GM18867 (cell line): ENCODE results near the gene EIF2AK2.
A peak's percentile ranks its signal among the peaks of the same experiment; 100 is the strongest.
"Not testable (repeated sequence)": the region's sequence is repeated elsewhere in the genome, so short reads cannot be mapped to it uniquely, and the experiment has no call there.

ENCODE experiments used
- ATAC-seq: cut with Tn5 transposase; IDR thresholded peaks from one replicate; pipeline ENCODE4 v1.9.1; 2021; ENCODE audit warnings: mild to moderate bottlenecking, moderate library complexity; ENCODE audit not compliant: unreplicated experiment

The EIF2AK2 gene

DNA sequence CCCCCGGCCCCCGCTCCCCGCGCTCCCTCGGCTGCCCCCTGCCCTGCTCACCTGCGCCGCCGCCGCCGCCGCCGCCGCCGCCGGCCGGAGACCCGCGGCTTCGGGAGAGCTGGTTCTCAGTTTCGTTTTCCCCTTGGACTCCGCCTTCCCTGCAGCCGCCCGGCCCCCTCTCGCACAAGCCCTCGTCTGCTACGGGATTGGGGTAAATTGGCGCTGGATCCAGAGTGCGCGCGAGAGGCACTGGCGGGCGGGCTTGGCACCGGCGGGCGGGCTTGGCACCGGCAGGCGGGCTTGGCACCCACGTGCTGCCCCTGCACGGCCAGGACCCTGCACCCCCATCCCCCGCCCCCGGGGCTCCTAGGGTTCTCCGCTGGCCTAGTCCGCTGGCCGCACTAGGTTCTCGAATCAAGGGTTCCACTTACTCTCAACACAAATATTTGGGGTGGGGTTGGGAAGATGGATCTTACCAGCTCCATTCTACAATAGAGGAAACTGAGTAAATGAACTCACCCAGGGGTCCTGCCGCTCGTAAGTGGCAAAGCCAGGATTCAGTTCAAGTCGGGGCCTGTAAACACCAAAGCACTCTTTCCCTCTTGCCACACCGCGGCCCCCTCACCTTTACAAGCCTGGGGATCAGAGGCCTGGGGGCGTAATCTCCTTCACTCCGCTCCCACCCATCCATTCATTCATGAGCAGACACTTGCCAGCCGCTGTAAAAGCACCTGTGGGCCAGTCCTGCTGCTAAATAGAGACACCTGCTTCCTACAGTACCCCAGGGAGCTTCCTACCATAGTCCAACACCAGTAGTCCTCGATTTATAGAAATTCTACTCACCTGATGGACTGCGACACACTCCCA, at the start of gene EIF2AK2:
TSS of gene EIF2AK2 (minus strand) at position 124 of the 858 bp plus-strand sequence. CDS start 9,174 bp downstream, outside the sequence.
- ATAC-seq = peak; percentile 90

DNA sequence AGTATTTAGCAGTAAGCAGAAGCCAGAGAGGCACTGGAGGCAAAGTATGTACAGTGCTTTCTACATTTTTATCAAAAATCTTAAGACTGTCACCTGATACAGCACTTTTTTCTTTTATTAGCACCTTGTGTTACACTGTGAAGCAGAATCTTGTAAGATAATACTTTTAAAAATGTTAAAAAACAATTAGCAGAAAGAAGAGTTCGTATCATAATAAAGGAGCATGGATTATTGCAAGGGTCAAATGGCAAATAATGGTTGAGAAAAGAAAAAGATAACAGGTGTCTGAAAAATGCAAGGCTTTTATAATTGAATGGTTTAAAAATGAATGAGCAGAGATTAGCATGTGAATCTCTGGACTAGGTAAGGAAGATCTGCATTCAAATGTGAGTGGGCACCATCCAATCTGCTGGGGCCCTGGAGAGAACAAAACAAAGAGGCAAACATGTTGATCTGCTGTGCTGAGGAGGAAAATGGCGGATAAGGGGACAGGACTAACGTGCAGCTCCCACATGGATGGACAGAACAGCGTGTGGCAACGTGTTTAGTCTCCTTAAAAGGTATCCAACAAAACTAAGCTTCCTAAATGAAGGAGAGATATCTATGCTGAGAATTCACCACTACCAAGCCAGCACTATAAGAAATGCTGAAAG, 49.0 kb upstream of the EIF2AK2 start:
- ATAC-seq = no peak

DNA sequence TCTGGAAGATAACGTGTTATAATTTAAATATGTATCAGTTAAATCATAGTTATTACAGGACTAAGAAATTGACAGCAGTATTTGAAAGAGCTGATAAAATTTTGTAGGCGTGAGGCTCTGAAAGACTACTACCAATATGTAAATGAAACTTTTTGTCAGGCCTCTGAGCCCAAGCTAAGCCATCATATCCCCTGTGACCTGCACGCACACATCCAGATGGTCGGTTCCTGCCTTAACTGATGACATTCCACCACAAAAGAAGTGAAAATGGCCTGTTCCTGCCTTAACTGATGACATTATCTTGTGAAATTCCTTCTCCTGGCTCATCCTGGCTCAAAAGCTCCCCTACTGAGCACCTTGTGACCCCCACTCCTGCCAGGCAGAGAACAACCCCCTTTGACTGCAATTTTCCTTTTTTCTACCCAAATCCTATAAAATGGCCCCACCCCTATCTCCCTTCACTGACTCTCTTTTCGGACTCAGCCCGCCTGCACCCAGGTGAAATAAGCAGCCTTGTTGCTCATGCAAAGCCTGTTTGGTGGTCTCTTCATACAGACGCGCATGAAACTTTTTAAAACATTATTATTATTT, 48.4 kb upstream of the EIF2AK2 start:
- ATAC-seq = not testable (repeated sequence)

DNA sequence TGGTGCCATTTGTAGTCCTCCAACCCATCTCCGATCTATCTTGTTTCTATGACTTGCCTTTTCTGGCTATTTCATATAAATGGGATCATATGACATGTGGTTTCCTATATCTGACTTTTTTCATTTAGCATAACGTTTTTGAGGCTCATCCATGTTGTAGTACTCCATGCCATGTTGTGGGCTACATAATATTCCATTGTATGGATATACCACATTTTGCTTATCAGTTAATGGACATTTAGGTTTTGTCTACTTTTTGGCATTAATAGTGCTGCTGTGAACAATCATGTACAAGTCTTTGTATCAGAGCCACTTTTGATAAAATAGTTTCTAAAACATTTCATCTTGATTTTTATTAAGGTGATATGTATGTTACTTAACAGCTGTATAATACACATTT, 46.9 kb upstream of the EIF2AK2 start:
- ATAC-seq = no peak

DNA sequence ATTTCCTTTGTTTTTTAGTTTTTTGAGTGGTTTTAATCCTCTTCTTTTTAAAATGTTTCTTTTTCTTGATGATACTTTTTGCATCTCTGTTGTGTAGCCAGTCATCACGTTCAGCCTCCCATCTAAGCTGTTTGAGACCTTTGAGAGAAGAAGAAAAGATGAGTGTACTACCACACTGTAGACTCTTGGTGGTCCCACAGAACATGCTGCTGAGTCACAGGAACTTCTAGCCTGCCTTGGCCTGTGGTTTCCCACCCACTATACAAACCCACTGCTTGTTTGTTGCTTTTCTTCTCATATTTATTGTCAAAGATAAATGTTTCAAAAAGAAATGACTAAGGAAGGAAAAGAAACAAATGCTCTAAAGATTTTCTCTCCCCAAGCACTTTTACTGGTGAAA, 45.0 kb upstream of the EIF2AK2 start:
- no peak for ATAC-seq

DNA sequence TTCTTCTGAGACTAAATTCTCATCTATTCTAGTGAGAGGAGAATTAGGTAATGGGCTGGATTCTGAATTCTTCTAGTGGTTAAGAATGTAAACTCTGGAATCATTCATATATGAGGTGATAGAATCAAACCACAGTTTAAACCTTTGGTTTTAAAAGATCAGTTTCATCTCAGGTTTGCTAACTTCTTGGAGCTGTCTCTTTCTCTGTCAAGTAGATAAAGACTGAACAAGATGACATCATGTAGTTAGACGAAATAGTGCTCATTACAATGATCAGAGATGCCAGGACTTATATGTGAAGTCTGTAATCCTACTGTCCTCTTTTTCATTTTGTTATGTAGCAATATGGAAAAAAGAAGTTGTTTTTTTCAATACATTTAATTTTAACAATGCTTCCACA, 44.4 kb upstream of the EIF2AK2 start:
- no peak for ATAC-seq

DNA sequence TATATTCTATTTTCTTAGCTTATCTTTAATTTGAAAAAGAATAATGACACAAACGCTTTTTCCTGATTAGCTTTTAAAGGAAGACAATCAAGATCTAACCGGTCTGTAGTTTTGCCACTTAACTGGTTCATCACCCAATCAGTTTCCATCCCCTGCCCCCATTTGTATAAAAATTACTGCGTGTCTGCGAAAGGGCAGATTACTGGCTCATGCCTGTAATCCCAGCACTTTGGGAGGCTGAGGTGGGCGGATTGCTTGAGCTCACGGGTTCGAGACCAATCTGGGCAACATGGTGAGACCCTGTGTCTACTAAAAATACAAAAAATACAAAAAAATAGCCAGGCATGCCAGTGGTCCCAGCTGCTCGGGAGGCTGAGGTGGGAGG, 41.9 kb upstream of the EIF2AK2 start:
- ATAC-seq = no peak

DNA sequence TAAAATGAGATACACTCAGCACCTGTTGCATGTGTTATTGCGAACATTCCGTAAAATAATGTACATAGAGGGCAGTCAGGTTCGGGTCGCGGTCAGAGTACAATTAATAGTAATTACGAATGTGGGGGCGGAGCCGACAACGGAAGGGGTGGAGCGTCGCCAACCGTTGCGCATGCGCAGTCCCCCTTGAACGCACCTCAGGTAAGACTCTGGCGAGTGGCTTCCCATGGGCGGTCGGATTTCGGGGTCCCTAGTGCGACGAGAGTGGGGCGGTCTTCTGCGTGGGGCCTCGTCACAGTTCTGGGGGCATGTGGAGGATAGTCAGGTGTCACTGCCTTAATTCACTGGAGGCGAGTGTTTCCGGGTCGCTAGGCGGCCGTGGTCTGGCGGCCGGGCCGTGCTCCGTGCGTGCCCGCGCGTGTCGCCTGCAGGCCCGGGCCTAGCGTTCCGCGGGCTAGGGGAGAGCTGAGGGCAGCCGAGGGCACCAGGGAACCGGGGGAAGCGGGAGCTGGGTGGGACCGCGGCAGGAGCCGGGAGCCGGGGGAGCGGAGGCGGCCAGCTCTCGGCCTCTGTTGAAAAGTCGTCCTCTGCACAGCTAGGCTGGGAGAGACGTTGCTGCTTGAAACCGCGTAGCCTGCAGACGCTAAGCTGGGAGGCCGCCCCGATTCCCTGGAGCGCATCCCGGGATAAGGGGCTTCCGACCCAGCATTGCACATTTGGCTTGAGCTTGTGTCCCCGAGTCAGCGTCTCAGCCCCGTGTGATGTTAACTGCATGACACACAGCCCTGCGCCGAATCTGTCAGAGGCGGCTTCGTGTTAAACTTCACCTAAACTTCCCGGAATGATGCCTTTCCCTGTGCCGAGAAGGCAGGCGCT, 39.8 kb upstream of the EIF2AK2 start, which contains the start of gene CEBPZOS:
TSS of gene CEBPZOS (plus strand) at position 177 of the 876 bp plus-strand sequence. CDS start 3,209 bp downstream, outside the sequence.
- peak; percentile 77 for ATAC-seq

DNA sequence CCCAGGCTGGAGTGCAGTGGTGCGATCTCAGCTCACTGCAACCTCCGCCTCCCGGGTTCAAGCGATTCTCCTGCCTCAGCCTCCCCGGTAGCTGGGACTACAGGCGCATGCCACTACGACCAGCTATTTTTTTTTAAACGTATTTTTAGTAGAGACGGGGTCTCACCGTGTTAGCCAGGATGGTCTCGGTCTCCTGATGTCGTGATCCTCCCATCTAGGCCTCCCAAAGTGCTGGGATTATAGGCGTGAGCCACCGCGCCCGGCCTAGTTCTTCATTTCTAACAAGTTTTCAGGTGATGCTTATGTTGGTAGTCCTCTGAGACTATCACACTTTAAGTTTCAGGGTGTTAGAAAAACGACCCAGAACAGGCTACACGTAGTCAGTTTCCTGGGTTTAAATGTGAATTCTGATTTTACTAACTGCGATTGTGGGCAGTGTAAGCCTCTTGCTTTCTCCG, 39.1 kb upstream of the EIF2AK2 start:
- ATAC-seq = not testable (repeated sequence)

DNA sequence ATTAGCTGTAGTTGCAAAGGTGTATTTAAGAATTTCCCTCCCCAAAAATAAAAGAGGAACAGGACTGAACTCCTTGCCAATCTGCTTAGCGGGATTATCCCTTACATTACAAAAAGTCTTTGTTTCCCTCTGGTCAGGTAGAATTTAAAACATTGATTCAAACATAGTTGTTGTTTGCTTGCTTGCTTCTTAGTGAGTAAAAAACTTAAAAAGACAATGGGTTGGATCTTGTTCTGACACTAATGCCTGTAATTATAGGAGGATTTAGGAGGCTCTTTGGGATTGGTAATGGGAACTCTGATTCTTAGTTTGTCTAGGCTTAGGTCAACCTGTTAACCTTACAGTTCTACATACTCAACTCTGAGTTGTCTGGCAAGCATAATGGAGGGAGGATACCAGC, 35.8 kb upstream of the EIF2AK2 start:
- ATAC-seq = no peak

DNA sequence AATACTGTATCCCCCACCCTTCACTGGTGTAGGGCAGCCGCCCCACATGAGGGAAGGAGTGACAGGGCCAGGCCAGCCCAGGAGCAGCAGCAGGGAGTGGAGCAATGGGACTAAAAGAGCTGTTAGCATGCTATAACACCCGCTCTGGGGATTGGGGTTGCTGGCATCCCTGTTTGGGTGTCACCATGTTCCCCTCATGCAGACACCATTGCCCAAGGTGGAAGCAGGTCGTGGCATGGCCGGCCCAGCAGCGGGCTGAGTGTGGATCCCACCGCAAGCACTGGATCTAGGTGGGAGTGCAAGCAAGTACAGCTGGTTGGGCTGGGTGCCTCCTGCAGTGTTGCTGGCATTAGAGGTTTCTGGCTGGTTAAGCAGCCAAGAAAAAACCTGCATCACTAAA, 35.0 kb upstream of the EIF2AK2 start:
- ATAC-seq = no peak

DNA sequence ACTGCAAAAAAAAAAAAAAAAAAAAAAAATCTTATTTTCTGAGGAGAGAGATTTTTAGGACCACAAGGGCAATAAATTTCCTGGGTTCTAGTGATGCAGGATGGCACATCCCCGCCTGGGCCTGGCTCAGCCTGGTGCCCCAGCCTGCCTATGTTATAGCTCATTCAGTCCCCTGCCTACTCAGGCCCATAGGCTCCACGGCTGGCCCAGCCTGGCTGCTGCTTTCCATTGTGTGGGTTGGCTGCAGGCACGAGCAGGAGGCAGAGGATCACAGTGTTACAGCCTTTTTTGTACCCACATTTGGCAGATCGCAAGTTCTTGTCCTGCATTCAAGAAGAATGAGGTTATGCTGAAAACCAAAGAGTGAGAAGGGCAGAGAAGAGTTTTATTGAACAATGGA, 34.5 kb upstream of the EIF2AK2 start:
- no peak for ATAC-seq

DNA sequence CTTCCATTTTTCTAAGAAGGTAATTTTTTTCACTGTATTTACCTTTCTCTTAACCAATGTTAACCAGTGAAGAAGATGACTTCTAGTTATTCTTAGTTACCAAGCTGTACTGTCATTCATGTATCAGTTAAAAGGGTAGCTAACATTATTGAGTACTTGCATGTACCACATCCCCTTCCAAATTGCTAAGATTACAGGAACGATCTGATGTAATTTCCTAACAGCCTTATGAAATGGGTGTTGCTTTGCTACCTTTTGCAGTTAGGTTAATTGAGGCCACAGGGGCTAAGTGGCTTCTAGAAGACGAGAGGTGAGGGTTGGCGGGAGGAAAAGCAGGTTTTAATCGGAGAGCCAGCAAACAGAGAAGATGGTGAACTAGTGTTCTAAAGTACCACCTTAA, 33.5 kb upstream of the EIF2AK2 start:
- no peak for ATAC-seq

DNA sequence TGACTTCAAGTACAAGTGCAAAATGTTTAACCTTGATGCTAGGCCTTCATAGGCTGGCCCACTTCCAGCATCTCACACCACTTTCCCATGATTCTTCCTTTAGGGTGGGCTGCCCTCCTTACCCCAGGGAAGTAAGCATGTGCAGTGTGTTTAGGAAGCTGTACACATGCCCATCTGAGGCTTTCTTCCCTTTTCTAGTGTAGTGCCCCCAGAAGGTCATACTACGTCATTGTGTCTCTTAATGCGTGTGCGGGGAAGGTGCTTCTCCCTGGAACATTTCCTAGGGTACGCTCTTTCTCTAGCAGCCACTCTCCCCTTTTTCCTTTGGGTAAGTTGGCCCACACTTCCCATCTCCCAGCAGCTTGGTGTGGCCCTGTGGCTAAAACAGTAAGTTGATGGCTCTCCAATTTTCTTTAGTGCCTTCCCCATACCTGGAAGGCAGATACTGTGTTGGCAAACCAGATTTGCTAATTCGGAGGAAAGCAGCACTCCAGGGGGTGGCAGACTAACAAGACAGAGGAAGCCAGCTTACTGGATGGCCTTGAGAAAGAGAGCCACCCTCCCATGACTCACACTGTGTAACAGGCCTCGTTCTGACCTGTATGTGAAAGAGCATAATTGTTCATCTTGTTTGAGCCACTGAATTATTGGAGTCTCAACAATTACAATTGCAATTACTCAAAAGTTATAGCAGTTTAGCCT, 32.8 kb upstream of the EIF2AK2 start:
- ATAC-seq = no peak

DNA sequence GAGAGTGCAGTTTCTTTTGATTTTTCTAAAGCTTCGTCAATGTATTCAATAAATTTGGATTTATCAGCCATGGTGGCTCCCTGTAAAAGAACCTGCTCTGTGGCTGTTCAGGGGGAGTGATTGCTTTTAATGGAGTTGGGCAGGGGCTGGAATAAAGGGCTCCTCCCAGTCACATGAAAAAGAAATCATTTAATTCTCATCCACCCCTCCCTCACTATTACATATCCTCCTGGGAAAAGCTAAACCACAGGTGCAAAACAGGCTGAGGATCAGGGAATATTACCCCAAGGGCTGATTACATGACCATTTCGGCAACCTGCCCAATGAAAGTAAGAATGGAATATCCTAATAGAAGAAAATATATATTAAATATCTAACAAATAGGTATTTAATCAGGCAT, 31.8 kb upstream of the EIF2AK2 start, which contains the start of gene SULT6B1:
TSS of gene SULT6B1 (minus strand) at position 101 of the 400 bp plus-strand sequence. CDS start at position 71, 30 bp downstream.
- no peak for ATAC-seq

DNA sequence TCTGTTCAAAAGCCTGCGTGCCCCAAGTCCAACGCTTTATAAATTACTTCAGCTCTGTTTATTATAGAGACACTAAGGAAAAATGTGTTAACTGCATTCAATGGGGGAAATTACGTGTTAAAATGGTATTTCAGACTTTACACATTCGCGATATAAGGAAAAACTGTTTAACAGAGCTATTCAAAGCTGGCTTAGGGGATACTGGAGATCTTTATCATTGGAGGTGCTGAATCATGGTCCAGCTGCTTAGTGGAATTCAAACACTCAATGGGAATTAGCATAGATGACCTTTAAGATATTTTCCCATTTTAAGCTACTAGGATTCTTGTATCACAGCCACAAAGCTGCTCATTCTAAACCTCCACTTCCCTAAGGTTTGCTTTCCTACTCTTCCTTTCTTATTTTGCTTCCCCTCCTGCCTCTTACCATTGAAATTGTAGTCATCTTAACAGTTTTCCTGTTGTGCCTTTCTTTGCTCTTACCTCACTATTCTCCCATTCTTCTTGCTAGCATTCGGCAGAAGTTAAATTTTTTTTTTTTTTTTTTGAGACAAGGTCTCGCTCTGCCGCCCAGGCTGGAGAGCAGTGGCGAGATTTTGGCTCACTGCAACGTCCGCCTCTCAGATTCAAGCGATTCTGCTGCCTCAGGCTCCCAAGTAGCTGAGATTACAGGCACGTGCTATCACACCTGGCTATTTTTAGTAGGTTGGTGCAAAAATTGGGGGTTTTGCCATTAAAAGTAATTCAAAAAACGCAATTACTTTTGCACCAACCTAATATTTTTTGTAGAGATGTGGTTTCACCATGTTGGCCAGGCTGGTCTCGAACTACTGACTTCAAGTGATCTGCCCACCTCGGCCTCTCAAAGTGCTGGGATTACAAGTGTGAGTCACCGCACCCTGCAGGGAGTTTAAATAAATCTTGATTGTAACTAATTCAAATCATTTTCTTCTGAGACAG, 25.2 kb upstream of the EIF2AK2 start:
- no peak for ATAC-seq

DNA sequence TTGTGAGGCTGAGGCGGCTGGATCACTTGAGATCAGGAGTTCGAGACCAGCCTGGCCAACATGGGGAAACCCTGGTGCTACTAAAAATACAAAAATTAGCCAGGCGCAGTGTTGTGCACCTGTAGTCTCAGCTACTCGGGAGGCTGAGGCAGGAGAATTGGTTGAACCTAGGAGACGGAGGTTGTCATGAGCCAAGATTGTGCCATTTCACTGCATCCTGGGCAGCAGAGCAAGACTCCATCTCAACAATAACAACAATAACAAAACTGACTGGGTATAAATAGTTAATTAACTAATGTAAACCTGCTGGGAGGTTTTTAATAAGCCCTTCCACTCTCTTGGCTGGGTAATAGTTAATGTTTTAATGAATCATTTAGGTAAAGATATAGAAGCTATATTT, 23.9 kb upstream of the EIF2AK2 start:
- ATAC-seq = no peak

DNA sequence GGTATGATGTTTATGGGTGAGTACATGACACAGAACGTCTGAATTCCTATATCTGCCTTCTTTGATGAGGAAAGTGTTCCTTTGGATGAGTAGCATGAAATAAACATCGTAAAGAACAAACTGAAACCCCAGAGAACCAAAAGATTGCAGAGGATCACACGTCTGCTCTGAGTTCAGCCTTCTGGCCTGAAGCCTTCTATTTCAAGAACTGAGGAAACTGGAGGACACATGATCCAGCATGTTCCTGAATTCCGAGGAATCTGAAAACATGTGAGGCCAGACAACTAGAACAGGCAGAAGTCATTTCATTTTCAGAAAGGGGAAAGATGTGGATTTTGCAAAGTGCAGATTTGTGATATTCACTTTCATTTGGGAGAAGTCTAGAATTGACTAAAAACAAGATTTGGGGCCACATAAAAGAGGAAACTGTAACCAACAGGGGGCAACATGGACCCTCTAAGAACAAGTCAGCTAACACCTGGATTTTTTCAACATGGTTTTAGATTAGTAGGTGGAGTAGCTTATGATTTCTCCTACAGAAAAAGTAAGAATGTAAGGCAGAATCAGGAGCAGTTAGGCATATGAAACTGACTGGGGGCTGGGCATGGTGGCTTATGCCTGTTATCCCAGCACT, 23.3 kb upstream of the EIF2AK2 start:
- no peak for ATAC-seq
